Stimulated activated CD8-positive, alpha-beta memory T cell treated with anti-CD3 and anti-CD28 coated beads, Interleukin-7, amount 100 ng/mL, for 48 hours (primary cell): ENCODE data around the gene CILP2.
A peak's percentile ranks its signal among the peaks of the same experiment; 100 is the strongest.

Experiments used
- DNase-seq, 2 donors: peaks; one replicate each; pipeline ENCODE4 v3.0.0-alpha.2; 2020; ENCODE audit warnings: low read depth in 1 of 2; ENCODE audit errors: extremely low read depth in 1 of 2

The CILP2 gene

DNA sequence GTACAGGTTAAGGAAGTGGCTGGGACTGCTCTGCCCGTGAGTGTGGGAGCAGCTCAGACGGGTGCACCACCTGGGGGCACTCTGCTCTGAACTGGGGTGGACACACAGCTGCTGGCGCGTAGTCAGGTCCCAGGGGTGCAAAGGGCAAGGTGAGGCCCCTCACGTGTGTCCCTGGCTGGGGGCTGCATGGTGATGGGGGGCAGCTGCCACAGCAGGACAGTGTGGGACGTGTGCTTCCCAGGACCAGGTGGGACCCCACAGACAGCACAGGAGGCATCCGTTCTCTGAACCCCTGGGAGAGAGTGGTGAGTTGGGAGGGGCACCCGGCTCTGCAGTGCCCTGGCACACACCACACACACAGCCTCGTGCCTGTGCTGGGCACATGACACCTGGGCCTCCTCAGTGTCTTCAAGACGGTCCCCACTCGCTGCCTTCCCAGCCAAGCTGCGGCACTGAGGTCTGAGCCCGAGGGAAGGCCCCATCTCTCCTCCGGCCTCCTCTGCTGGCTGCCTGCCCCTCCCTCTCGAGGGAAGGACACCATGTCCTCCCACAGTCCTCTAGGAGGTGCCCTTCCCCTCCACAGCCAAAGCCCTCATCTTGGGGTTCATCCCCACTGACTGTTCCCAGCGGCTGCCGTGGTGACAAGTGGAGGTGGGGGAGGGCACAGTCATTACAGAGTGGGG, 24.7 kb downstream of the CILP2 start:
- no peak for DNase-seq

DNA sequence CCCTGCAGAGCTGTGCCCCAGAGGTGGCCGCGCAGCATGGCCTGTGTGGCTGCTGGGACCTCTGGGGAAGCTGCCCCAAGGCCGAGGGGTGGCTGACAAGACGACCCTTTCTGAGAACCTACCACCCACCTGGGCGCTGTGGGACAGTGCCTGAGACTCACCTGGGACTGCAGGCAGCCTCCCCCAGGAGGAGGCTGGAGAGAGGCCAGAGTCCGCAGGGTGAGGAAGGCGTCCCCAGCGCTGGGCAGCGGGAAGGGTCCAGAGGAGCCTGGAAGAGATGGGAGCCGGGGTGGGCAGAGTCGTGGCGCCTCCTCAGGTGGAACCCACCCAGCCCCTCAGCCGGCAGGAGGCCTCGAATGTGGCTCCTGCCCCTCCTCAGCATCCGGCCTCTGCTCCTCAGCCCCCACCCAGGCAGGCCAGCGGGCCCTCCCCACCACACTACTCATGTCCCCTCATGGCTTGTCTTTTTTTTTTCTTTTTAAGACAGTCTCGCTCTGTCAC, 25.3 kb downstream of the CILP2 start:
- DNase-seq, result no peak

DNA sequence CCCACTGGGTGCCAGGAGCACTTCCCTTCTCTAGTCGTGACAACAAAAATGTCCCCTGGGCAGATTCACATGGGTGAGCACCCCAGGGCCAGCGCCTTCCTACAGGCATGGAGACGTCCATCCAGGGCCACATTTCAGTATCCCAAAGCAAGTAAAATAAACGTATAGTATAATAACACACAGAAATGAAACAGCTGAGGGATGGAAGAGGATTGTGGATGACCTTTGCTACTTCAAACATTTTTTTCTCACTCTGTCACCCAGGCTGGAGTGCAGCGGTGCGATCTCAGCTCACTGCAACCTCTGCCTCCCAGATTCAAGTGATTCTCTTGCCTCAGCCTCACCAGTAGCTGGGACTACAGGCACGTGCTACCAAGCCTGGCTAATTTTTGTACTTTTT, 28.2 kb downstream of the CILP2 start:
- no peak for DNase-seq

DNA sequence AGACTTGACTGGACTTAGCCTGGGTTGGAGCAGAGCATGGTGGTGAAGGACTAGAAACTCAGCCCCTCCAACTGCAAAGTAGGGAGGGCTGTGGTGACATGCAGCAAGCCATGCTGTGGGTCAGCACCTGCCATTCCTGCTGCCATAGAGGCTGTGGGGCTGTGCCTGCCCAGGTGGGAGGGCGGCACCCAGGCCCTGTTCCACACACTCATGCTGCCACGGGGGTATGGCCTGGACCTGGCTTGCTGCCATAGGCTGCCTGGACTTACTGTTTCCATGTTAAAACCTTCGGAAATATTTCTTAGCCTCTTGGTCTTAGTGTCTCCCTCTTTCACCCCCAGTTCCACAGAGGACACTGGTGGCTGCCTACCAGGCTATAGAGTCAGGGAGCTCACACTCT, 29.3 kb downstream of the CILP2 start:
- DNase-seq, result no peak

DNA sequence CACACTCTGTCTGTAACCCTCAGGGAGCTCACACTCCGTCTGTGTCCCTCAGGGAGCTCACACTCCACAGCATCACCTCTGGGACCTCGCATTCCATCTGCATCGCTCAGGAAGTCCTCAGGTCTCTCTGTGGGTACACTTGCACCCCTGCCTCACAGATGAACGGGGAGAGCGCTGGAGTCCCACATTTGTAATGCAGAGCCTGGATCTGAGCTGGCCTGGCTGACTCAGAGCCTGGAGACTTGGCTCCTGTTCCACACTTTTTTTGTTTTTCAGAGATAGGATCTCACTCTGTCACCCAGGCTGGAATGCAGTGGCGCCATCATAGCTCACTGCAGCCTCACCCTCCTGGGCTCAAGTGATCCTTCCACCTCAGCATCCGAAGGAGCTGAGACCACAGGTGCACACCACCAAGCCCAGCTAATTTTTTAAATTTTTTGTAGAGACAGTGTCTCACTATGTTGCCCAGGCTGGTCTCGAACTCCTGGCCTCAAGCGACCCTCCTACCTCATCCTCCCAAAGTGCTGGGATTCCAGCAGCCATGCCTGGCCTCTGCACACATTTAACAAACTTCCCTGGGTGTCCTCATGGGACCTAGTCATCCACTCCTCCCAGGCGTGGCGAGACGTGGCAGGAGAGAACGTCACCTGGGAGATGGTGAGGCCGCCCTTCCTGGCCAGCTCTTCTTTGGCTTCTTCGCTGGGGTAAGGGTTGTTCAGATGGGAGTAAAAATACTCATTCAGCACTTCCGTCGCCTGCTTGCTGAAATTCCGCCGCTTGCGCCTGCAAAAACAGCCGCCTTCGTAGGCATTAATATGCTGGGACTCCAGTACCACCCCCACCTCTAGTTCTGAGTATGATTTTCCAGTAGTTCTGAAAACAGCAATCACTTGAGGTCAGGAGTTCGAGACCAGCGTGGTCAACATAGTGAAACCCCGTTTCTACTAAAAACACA, 31.0 kb downstream of the CILP2 start:
- no peak for DNase-seq

DNA sequence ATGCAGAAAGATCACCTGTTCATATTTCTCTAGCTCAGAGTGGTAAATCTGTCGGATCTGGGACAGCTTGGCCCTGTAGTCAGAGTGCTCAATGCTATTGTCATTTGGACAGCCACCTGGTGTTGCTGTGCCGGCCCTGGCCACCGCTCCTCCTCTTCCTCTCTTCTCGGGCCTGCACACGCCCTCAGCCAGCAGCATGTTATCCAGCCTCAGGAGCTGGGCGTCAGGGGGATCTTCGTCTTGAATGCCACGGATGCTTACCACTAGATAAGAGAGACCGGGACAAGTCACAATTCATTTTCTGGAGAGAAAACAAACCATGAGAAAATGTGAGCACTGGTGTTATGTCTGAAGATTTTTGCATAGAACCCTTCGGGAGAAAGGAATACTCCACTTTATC, 32.5 kb downstream of the CILP2 start:
- no peak for DNase-seq

DNA sequence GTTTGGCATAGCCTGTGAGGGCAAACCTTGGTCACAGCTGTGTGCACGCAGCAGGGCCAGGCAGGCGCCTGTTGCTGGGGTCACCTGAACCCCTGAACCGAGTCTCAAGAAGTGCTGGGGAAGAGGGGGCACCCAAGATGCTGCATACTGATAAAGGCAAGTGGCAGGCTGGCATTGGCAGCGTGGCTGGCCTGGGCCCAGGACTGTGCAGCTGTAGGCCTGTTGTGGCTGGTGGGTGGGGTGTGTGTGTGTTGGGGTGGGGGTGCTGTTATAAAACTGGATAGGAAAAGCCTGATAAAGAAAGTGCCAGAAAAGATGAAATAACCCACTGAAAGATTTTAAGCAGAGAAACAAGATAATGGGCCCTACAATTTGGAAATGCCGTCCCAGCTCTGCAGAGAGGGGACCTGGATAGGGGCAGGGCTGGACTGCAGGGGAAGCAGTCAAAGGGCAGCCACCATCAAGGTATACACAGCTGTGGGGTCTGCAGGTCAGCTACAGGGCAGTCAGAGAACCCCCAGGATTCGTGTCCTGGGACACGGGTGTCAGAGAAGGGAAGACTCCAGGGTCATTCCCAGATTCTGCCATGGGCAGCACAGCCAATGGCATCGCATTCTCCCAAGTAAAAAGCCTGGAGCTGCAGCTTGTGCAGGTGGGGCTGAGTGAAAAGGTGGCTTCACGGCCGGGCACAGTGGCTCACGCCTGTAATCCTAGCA, 33.2 kb downstream of the CILP2 start:
- no peak for DNase-seq

DNA sequence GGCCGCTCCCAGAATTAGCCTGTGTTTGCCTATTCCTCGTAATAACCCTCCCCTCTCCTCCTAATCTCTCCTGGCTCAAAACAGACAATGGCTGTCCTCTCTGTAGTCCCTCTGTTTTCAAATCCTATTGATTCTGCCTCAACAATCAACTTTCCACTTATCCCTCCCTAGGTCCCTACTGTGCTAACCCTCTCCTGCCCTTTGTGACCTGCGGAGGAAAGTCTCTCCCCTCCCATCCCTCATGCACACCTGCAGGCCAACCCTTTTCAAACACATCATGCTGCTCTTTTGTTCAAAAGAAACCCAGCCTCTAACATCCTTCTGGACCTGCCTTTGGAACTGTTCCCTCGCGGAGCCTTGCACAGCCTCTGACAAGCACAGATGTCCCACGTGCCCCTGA, 37.3 kb downstream of the CILP2 start:
- DNase-seq, result no peak

DNA sequence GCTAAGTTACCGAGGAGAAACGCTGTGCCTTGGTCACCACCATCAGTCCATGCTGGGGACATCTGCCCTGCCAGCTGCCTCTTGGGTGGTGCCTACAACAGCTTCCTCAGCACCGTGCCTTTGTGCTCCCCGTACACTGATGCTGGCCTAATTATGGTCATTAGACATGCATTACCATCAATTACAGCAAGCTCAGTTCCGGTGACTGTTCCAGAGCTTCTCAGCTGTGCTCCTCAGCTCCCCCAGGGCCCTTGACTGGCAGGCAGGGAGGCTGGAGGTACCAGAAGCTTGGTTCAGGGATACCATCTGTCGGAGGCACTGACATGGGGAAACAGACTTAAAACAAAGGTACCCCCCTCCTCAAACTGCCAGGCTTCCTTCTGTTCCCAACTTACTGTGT, 40.2 kb downstream of the CILP2 start:
- DNase-seq, result no peak

DNA sequence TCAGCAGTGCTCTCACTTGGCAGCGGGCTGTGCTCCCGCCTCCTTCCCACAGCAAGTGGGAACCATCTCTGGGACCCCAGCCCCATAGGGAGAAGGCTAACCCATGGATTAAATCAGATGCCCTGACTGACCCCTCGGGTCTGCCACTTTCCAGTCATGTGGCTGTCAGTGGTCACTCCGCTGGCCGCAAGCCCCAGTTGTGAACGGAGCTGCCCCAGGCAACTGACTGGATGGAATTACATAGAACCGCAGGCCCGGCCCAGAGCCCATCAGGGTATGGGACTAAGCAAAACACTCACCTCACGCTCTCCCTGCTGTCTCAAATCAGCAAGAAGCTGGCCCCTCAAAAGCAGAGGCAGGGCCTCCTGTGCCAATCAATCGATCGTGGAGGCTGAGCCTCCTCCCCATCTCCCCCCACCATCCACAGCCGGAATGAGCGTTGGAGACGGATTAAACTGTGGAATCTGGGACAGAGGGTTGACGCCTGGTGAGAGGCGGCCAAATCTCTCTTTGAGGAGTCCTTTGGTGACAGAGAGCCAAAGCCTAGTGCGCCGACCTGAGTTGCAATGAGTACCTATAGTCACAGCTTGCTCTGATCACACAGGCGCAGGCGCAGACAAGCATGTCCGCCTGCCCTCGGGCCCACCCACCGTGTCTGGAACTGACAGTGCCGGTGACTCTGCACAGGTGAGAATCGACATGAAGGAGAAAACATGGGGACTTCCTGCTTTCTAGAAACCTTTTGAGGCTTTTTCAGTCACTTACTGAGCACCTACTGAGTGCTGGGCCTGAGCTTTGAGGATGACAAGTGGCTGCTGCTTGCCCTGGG, 41.7 kb downstream of the CILP2 start:
- no peak for DNase-seq

DNA sequence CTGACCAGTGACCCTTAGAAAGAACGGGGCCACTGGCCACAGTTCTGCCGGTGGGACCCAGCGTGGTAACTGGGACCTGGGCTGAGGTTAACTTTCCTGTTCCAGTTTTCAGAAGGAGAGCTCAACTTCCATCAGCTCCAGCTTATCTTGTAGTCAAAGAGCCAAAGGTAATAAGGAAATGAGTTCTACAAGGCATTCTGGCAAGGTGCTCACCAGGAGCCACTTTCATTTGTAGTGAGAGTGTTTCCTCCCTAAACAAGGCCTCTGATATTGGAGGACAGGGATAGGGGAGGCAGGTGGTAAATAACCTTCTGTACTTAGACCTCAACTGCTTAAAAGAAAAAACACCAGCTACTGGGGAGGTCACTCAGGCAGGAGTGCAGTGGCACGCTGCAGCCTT, 42.4 kb downstream of the CILP2 start:
- no peak for DNase-seq

DNA sequence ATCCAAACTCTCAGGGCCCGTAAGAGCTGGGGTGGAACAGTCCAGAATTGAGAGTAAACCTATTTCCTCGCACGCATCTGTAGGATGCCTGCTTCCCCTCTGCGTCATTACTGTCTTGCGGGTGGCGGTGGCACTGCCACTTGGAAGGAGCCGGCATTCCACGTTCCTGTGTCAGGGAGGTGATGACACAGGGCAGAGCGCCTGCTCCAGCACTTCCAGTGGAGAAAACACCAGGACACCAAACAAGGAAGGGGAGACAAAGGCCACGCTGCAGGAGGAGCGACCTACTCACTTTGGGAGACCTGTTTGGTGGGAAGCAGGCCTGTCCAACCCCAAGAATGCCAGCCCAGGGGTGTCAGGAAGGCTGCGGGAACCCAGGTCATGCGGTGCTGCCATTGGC, 43.3 kb downstream of the CILP2 start:
- DNase-seq, result no peak

DNA sequence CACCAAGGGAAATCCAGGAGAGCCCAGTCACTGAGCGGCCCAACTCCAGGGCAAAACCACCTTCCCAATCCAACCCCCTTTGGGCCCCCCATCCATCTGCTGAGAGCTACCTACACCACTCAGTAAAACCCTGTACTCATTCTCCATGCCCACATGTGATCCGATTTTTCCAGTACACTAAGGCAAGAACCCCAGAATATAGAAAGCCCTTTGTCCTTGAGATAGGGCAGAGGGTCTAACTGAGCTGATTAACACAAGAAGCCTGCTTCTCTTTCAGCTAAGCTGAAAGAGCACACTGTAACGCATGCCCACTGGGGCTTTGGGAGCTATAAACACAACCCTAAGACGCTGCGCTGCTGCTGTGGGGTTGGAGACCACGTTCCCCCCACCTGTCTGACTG, 44.4 kb downstream of the CILP2 start:
- DNase-seq, result no peak

DNA sequence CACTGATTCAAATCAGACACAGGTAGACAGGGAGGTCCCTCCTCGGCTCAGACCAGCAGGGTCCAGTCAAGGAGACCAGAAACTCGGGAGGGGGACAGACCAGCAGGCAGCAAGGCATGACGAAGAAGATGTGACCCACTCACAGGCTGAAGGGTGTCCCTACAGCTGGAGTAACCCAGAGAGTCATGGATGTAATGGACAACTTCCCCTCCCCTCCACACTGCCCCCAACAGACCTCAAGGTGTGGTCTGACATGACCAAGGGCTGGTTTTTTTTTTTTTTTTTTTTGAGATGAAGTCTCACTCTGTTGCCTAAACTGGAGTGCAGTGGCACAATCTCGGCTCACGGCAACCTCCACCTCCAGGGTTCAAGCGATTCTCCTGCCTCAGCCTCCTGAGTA, 46.3 kb downstream of the CILP2 start:
- no peak for DNase-seq

DNA sequence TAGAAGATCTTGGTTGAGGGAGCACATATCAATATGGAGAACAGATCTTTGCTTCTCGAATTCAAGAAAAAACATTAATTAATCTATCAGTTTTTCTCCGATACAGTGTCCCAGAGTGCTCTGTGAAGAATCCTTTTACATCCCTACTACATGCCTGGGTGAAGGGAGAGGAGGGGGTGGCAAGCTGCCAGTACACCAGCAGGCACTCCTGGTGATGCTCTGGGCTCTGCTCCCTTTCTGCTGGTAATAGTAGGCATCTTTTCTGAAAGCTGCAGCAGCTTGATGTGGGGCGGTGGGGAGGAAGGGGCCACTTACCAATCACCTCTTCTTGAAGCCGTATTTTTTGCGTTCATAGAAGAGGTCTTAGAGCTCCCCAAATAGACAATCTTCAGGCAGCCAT, 49.7 kb downstream of the CILP2 start:
- DNase-seq, result no peak

DNA sequence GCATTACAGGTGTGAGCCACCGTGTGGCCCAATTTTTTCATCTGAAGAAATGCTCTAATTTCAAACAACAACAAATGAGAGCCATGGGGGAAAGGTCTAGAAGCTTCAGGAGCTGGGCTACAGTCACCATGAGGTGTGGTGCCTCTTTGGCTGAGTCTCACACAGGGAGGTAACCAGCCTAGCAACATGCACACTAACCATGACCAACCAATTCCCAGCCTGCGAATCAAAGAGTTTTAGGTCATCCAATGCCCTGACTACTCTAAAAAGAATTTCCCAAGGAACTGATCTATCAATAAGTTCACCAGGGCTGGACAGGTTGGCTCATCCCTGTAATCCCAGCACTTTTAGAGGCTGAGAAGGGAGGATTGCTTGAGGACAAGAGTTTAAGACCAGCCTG, 50.5 kb downstream of the CILP2 start:
- no peak for DNase-seq

DNA sequence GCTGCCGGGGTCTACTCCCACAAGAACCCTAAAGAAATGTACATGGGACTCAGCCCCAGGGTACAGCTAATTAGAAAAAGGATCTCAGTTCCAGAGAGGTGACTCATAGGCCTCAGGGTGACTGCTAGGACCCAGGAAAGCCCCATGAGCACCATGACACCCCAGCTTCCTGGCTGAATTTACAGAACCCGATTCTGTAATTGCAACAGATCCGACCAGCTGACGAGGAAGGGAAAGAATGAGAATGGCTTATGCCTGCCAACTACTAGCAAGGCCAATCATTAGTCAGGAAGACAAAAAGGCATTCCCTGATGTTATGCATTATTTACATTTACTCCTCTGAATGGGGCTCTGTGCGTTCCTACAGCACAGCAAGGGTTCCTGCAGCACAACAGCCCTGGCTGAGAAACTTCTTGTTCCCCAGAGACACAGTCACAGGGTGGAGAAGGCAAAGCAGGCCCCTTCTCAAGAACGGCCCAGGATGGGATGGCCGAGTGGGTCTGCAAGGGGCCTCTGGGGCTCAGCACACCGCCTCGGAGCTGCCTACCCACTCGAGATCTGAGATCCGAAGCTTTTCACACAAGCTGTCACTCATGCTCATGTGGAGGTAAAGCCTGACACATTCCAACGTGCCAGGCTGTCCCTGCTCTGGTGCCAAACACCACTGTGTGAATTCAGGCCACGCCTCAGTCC, 53.2 kb downstream of the CILP2 start:
- peak in 1 of 2 donors; percentile 80 for DNase-seq

DNA sequence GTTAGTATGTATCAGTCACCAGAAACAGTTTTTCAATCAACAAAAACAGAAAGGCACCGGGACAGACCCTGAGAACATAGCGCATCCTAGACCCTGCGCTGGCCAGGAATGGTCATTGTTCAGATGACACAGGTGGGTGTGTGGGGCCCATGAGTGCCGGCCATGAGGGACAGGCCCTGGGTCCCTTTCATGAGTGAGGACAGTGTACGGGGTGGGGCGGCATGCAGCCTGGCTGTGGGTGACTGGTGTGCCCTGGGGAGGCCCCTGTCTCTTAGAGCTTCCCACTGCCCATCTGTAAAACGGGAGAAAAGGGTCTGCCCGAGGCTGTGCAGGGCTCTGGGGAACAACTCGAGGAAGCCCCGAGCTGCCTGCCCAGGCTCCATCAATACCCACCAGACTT, 54.6 kb downstream of the CILP2 start:
- DNase-seq, result no peak

DNA sequence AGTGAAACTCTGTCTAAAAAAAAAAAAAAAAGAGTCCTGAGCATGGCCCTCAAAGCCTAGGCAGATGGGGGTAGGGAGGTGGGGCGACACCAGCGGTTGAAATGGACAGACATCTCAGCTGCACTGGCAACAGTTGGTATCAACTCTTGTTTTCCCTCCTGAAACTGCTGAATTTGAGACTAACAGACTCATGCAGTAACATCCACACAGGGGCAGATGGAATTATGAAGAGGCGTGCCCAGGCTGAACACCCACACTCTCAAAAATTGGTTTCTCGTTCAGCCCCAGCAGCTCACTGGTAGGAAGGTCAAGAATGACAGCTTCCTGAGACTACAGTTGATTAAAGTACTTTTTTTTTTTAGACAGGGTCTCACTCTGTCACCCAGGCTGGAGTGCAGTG, 56.3 kb downstream of the CILP2 start:
- DNase-seq, result no peak

DNA sequence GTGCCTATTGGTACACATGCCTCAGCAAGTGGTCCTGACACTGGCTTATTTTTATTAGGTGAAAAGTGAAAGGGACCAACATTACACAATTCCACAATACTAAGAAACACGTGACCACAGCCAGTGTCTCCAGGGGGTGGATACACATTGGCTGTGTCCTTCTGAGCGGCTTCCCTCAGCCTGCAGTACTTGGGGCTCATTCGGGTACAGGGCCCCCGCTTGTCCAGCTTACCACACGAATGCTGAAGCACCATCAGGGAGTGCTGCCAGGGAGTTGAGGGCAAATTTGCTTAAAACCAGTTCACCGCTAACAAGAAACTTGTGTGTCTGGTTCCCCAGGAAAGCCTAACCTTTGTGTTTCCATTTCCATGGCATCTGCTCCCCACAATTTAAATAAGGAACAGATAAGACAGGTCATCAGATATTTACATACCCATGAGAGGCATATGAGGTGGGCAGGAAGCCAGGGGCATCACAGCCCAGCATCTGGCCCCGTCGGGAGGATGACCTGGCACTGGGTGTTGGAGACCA, 57.2 kb downstream of the CILP2 start:
- no peak for DNase-seq
